Astrocyte (in vitro differentiated cells and primary cell): ENCODE results near the gene GPC5. TPM values are rescaled to one million over a fixed set of nuclear protein-coding genes. Genes with fewer than 3 reads are reported as not detected.
A peak's percentile ranks its signal among the peaks of the same experiment; 100 is the strongest.

Source experiments
- DNase-seq: peaks from one replicate; pipeline ENCODE4 v3.0.0-alpha.2; 2010; ENCODE audit warnings: low read depth
- FAIRE-seq: peaks from 2 replicates; lab custom pipeline; 2011; peaks lifted over from hg19 to GRCh38; lab: Jason Lieb, UNC
- H2AFZ ChIP-seq: 2 replicates; pipeline ENCODE4 v1.6.0; 2012; ENCODE audit warnings: low read depth, low read length, inconsistent platforms
- H3K27ac ChIP-seq: 2 replicates; pipeline ENCODE4 v1.5.1; 2011; ENCODE audit warnings: low read depth, low read length, inconsistent platforms
- H3K27me3 ChIP-seq: 2 replicates; pipeline ENCODE4 v1.6.0; 2011; ENCODE audit warnings: low read length, inconsistent platforms; ENCODE audit not compliant: insufficient read depth
- H3K36me3 ChIP-seq: 2 replicates; pipeline ENCODE4 v1.5.1; 2011; ENCODE audit warnings: low read length, inconsistent platforms; ENCODE audit not compliant: insufficient read depth
- H3K4me1 ChIP-seq: 2 replicates; pipeline ENCODE4 v1.5.1; 2011; ENCODE audit warnings: low read length, inconsistent platforms; ENCODE audit not compliant: insufficient read depth
- H3K4me2 ChIP-seq: 2 replicates; pipeline ENCODE4 v1.6.0; 2012; ENCODE audit warnings: low read length, inconsistent platforms
- H3K4me3 ChIP-seq: 2 replicates; pipeline ENCODE4 v1.5.1; 2011; ENCODE audit warnings: low read depth, mild to moderate bottlenecking, low read length, inconsistent platforms; ENCODE audit not compliant: insufficient read depth
- H3K79me2 ChIP-seq: 2 replicates; pipeline ENCODE4 v1.6.0; 2012; ENCODE audit warnings: mild to moderate bottlenecking, low read length, inconsistent platforms; ENCODE audit not compliant: insufficient read depth
- H3K9ac ChIP-seq: 2 replicates; pipeline ENCODE4 v1.6.0; 2012; ENCODE audit warnings: mild to moderate bottlenecking, low read length, inconsistent platforms
- H3K9me3 ChIP-seq: 2 replicates; pipeline ENCODE4 v1.5.1; 2012; ENCODE audit warnings: low read depth, mild to moderate bottlenecking, low read length, inconsistent platforms; ENCODE audit not compliant: insufficient read depth
- H4K20me1 ChIP-seq: 2 replicates; pipeline ENCODE4 v1.6.0; 2012; ENCODE audit warnings: low read length, inconsistent platforms; ENCODE audit not compliant: insufficient read depth
- H3K27ac Mint-ChIP-seq: one replicate; pipeline ENCODE4 v1.8.0; 2021; ENCODE audit warnings: mild to moderate bottlenecking, mixed read lengths; ENCODE audit not compliant: unreplicated experiment
- H3K27me3 Mint-ChIP-seq: one replicate; pipeline ENCODE4 v1.8.0; 2021; ENCODE audit warnings: low read depth, mixed read lengths; ENCODE audit not compliant: unreplicated experiment
- H3K36me3 Mint-ChIP-seq: one replicate; pipeline ENCODE4 v1.8.0; 2021; ENCODE audit warnings: low read depth, mixed read lengths; ENCODE audit not compliant: unreplicated experiment
- H3K4me1 Mint-ChIP-seq: one replicate; pipeline ENCODE4 v1.8.0; 2021; ENCODE audit warnings: low read depth, mixed read lengths; ENCODE audit not compliant: unreplicated experiment
- H3K4me3 Mint-ChIP-seq: one replicate; pipeline ENCODE4 v1.8.0; 2021; ENCODE audit warnings: mild to moderate bottlenecking, moderate library complexity, mixed read lengths; ENCODE audit not compliant: unreplicated experiment
- H3K9me3 Mint-ChIP-seq: one replicate; pipeline ENCODE4 v1.8.0; 2021; ENCODE audit warnings: mild to moderate bottlenecking, mixed read lengths; ENCODE audit not compliant: unreplicated experiment
- EZH2 ChIP-seq: IDR thresholded peaks from 2 replicates; pipeline ENCODE4 v1.6.1; 2012; ENCODE audit warnings: mild to moderate bottlenecking, low read length, inconsistent platforms; ENCODE audit not compliant: insufficient read depth
- total RNA-seq: library from RNA; stranded (reverse); gene quantifications from 2 replicates; pipeline ENCODE4 v1.2.1, GENCODE V29; 2021
- TF ChIP-seq, protein P1 (sequence below): IDR thresholded peaks from 2 replicates; pipeline ENCODE4 v1.5.1; 2011; ENCODE audit warnings: low read depth, mild to moderate bottlenecking, inconsistent platforms, low read length, moderate library complexity; ENCODE audit not compliant: insufficient read depth

Gene GPC5
- total RNA-seq, 1 donor from 2014 or later: 1.1 TPM

DNA sequence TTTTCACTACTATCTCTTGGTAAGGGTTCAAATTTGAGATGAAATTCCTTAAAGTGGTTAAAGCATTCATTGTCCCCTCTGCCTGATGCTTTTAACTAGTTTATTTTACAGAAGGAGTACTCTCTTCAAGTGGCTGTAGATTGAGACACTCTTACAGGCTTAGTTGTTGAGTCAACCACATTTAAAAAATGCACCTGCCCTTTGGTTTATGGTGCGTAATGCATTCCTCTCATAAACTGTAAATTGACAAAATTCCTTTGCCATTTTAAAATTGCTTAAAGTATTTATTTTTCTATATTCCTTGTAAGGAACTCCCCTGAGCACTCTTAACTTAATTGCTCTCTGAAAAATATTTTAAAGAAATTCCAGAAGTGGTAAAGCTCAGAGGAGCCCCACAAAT, 826 bp upstream of the GPC5 start:
- Histone ChIP-seq H3K9me3 (no peaks in the 10 kb centered on the region), H2AFZ (no peak overlapping the region), H3K79me2 (no peaks in the 10 kb centered on the region), H3K4me1 (no peaks in the 10 kb centered on the region), H3K4me2 (no peak overlapping the region), H3K36me3 (no peaks in the 10 kb centered on the region), H3K9ac (no peak overlapping the region), H4K20me1 (no peaks in the 10 kb centered on the region), H3K27ac (no peak overlapping the region), H3K4me3 (no peak overlapping the region), H3K27me3 (peaks cover 23% of the 10 kb centered on the region)
- Mint-ChIP-seq H3K4me3 (peak overlapping the region; percentile 88), H3K36me3 (no peaks in the 10 kb centered on the region), H3K4me1 (peaks cover 4% of the 10 kb centered on the region), H3K27ac (no peak overlapping the region), H3K9me3 (no peaks in the 10 kb centered on the region), H3K27me3 (peaks cover 37% of the 10 kb centered on the region)
- DNase-seq (no peak), FAIRE-seq (no peak)
- TF ChIP-seq EZH2: no peak
- TF ChIP-seq, protein P1, sequence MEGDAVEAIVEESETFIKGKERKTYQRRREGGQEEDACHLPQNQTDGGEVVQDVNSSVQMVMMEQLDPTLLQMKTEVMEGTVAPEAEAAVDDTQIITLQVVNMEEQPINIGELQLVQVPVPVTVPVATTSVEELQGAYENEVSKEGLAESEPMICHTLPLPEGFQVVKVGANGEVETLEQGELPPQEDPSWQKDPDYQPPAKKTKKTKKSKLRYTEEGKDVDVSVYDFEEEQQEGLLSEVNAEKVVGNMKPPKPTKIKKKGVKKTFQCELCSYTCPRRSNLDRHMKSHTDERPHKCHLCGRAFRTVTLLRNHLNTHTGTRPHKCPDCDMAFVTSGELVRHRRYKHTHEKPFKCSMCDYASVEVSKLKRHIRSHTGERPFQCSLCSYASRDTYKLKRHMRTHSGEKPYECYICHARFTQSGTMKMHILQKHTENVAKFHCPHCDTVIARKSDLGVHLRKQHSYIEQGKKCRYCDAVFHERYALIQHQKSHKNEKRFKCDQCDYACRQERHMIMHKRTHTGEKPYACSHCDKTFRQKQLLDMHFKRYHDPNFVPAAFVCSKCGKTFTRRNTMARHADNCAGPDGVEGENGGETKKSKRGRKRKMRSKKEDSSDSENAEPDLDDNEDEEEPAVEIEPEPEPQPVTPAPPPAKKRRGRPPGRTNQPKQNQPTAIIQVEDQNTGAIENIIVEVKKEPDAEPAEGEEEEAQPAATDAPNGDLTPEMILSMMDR: no peak

DNA sequence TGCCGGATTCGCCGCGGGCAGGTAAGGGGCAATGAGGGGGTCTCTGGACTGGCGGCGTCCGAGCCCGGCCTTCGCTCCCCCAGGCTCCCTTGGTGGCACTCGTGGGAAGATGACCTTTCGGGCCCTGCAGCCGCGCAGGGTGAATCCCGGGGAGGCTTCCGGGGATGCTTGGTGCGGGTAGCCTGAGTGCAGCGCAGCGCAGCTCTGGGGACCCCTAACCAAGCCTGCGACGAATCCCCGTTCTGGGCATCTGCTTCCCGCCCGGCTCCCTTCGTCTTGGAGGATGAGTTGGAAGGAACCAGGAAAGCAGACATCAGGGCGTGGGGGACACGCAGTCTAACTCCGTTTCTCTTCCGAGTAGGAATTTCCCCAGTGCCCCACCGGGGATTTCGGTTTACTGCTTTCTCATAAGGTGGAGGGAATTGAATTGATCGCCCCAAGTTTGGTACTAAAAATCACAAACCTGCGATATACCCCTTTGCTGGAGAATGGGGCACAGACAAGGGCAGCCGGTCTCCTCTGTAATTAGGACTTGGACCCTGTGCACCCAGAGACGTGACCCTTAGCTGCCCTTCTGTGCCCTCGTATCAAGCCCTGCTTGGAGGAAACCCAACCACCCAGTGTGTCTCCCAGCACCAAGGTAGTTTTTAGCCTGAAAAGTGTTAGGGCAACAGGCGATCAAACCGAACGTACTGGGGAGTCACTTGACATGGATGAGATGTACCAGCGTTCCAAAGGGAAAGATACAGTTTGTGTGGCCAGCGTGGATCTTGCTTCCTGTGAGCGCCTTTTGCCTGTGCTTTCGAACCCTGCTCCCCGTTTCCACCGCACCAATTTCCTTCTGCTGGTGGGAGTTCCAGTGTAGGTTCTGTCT, 1.0 kb downstream of the GPC5 start:
- H3K4me1 Mint-ChIP-seq: peaks cover 4% of the 10 kb centered on the region
- H3K27me3 Mint-ChIP-seq: peaks cover 39% of the 10 kb centered on the region
- Histone ChIP-seq H4K20me1 (no peaks in the 10 kb centered on the region), H3K9ac (no peak overlapping the region), H3K27me3 (peaks cover 23% of the 10 kb centered on the region), H3K4me3 (peak overlapping the region; percentile 68), H3K4me1 (no peaks in the 10 kb centered on the region), H2AFZ (peak overlapping the region; percentile 85), H3K79me2 (no peaks in the 10 kb centered on the region), H3K9me3 (no peaks in the 10 kb centered on the region), H3K27ac (no peak overlapping the region), H3K4me2 (peak overlapping the region; percentile 95), H3K36me3 (no peaks in the 10 kb centered on the region)
- no peak for FAIRE-seq
- H3K4me3 Mint-ChIP-seq: peak overlapping the region; percentile 69
- no peaks in the 10 kb centered on the region for H3K36me3 Mint-ChIP-seq
- H3K27ac Mint-ChIP-seq: no peak overlapping the region
- peak; percentile 31 for TF ChIP-seq EZH2
- TF ChIP-seq, protein P1: no peak
- H3K9me3 Mint-ChIP-seq: no peaks in the 10 kb centered on the region
- DNase-seq: no peak

DNA sequence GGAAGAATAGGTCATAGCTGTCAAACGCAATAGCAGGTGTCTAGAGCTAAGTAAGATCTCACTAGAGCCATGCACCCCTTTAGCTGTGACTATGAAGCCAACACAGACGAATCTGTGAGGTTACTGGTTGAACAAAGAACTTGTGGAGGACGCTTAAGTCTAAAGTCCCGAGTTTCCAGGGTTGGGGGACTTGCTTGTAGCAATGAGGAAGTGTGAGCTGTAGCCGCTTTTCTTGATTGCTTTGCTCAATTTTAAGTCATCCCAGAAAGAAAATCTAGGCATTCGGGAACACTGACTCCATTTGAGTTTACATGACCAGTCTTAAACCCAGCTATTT, 1.6 kb downstream of the GPC5 start:
- no peaks in the 10 kb centered on the region for H4K20me1 ChIP-seq
- H3K27ac Mint-ChIP-seq: no peak overlapping the region
- peaks cover 18% of the 10 kb centered on the region for H3K27me3 ChIP-seq
- H3K4me1 Mint-ChIP-seq: peaks cover 4% of the 10 kb centered on the region
- no peak overlapping the region for H2AFZ ChIP-seq
- no peak overlapping the region for H3K9ac ChIP-seq
- H3K36me3 ChIP-seq: no peaks in the 10 kb centered on the region
- H3K4me2 ChIP-seq: no peak overlapping the region
- H3K36me3 Mint-ChIP-seq: no peaks in the 10 kb centered on the region
- H3K9me3 Mint-ChIP-seq: no peaks in the 10 kb centered on the region
- H3K9me3 ChIP-seq: no peaks in the 10 kb centered on the region
- DNase-seq: no peak
- no peak for FAIRE-seq
- peak overlapping the region; percentile 54 for H3K4me3 Mint-ChIP-seq
- no peaks in the 10 kb centered on the region for H3K4me1 ChIP-seq
- H3K27ac ChIP-seq: no peak overlapping the region
- no peaks in the 10 kb centered on the region for H3K79me2 ChIP-seq
- TF ChIP-seq, protein P1: no peak
- no peak for TF ChIP-seq EZH2
- H3K4me3 ChIP-seq: no peak overlapping the region
- peaks cover 33% of the 10 kb centered on the region for H3K27me3 Mint-ChIP-seq
